Renal pelvis (tissue), 4 donors: ENCODE data around the gene HNF1A. TPM values are rescaled to one million over a fixed set of nuclear protein-coding genes. Genes with fewer than 3 reads are reported as not detected.

ENCODE experiments used
- DNase-seq: peaks from one replicate; pipeline ENCODE4 v3.0.0-alpha.2; 2013
- polyA plus RNA-seq, 3 donors: library from polyadenylated mRNA; unstranded; fragments of 120-200 nt; gene quantifications; one replicate each; pipeline ENCODE4 v1.2.1, GENCODE V29; 2013; ENCODE audit not compliant: insufficient read length in 3 of 3

HNF1A gene
- polyA plus RNA-seq, 3 donors: 20.9 to 25.7 (median 25.2) TPM

- DNase-seq: no peak
Observed at GRCh38 chr12:120984351-120984898, 6.1 kb downstream of the HNF1A start.

GRCh38 chr12:120988234-120988633 is 9.9 kb downstream of the HNF1A start:
- DNase-seq: no peak

DNA sequence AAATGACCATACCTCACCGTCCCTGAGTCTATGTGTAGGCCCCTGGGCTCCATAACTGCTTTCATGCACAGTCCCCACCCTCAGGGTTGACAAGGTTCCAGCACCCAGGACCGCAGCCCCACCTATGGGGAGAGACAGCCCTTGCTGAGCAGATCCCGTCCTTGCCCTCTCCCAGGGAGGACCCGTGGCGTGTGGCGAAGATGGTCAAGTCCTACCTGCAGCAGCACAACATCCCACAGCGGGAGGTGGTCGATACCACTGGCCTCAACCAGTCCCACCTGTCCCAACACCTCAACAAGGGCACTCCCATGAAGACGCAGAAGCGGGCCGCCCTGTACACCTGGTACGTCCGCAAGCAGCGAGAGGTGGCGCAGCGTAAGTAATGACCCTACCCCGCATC is 10.3 kb downstream of the HNF1A start:
- no peak for DNase-seq

- DNase-seq: no peak
Observed at GRCh38 chr12:120989687-120990086, 11.3 kb downstream of the HNF1A start.

GRCh38 chr12:120990487-120991055 is 12.2 kb downstream of the HNF1A start:
- DNase-seq: no peak

DNA sequence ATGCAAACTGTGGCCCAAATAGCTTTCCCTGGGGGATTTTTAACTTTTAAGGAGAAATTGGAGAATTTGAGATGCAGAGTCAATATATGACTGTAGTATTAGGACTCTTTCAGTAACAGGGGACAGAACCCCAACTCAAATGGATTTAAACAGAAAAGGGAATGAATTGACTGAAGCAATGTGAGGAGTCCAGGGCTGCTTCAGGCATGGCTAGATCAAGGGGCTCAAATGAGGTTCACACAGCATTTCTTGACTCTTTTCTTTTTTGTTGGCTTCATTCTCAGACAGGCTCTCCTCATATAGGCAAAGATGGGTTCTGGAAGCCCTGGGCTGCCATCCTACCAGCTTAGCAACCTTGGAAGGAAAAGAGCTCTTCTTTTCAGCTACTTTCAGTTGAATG is 13.6 kb downstream of the HNF1A start:
- DNase-seq: no peak

DNA sequence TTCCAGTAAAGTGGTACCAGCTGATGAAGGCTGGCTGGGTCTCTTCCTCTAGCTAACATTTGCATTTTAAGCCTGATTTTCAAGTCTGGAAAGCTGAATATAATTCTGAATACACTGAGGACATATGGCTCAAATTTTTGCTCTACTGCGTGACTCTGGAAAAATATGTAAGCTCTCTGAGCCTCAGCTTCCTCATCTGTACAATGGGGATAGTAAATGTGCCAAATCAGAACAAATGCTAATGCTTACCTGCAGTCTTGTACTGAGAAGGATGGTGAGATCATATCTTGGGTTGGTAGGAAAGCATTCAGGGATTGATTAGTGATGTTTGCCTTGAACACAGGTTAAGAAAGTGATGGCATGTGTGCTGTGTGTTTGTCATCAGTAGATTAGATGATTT is 14.6 kb downstream of the HNF1A start:
- DNase-seq: no peak

DNA sequence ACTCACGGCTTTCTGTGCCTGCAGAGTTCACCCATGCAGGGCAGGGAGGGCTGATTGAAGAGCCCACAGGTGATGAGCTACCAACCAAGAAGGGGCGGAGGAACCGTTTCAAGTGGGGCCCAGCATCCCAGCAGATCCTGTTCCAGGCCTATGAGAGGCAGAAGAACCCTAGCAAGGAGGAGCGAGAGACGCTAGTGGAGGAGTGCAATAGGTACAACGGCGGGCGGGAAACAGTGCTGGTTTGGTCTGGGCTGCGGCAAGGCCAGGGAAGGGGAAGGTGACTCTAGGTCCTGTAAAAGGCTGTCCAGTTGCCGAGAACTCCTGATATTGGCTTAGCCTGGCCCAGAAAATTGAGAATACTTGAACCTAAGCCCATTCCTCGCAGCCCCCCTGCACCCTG is 15.2 kb downstream of the HNF1A start:
- DNase-seq: no peak

DNA sequence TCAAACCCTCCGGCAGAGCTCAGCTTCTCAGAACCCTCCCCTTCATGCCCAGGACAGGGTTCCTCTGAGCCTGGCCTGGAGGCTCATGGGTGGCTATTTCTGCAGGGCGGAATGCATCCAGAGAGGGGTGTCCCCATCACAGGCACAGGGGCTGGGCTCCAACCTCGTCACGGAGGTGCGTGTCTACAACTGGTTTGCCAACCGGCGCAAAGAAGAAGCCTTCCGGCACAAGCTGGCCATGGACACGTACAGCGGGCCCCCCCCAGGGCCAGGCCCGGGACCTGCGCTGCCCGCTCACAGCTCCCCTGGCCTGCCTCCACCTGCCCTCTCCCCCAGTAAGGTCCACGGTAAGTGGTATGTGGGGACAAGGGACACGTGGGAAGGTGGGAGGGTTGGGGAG is 15.7 kb downstream of the HNF1A start:
- no peak for DNase-seq

GRCh38 chr12:120994589-120995337 is 16.4 kb downstream of the HNF1A start:
- no peak for DNase-seq

DNA sequence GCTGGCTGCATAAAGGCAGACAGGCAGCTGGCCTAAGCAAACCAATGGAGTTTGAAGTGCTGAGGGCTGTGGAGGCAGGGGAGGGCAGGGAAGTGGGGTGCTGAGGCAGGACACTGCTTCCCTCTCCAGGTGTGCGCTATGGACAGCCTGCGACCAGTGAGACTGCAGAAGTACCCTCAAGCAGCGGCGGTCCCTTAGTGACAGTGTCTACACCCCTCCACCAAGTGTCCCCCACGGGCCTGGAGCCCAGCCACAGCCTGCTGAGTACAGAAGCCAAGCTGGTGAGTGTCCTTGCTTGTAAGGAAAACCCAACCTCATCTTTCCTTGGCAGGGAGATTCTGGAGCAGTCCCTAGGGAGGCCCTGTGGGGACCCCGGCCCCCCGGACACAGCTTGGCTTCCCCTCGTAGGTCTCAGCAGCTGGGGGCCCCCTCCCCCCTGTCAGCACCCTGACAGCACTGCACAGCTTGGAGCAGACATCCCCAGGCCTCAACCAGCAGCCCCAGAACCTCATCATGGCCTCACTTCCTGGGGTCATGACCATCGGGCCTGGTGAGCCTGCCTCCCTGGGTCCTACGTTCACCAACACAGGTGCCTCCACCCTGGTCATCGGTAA is 17.9 kb downstream of the HNF1A start:
- DNase-seq: no peak

DNA sequence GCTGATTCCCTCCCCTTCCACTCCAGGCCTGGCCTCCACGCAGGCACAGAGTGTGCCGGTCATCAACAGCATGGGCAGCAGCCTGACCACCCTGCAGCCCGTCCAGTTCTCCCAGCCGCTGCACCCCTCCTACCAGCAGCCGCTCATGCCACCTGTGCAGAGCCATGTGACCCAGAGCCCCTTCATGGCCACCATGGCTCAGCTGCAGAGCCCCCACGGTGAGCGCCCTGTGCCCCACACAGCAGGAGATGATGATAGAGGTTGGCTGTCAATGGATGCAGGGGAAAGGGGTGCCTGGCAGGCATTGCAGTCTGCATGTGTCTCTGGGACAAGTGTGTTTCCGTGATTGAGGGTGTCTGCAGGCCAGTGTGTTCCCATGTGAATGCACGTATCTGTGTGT is 19.1 kb downstream of the HNF1A start:
- no peak for DNase-seq

DNA sequence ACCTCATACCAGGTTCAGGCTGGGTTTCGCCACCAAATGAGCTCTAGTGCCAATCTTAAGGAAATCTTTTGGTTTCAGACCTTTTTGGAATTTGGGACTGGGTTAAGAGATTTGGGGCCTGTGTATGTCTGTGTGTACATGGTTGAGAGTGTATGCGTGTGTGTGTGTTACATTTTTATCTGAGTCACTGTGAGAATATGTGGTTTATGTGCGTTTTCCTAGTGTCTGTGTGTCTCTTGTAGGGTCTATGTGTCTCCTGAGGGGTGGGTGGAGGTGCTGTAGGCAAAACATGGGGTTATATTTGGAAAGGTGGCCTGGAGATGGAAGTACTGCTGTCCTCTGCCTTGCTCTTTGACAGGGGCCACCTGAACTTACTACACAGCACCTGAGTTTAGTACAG is 20.1 kb downstream of the HNF1A start:
- no peak for DNase-seq

DNA sequence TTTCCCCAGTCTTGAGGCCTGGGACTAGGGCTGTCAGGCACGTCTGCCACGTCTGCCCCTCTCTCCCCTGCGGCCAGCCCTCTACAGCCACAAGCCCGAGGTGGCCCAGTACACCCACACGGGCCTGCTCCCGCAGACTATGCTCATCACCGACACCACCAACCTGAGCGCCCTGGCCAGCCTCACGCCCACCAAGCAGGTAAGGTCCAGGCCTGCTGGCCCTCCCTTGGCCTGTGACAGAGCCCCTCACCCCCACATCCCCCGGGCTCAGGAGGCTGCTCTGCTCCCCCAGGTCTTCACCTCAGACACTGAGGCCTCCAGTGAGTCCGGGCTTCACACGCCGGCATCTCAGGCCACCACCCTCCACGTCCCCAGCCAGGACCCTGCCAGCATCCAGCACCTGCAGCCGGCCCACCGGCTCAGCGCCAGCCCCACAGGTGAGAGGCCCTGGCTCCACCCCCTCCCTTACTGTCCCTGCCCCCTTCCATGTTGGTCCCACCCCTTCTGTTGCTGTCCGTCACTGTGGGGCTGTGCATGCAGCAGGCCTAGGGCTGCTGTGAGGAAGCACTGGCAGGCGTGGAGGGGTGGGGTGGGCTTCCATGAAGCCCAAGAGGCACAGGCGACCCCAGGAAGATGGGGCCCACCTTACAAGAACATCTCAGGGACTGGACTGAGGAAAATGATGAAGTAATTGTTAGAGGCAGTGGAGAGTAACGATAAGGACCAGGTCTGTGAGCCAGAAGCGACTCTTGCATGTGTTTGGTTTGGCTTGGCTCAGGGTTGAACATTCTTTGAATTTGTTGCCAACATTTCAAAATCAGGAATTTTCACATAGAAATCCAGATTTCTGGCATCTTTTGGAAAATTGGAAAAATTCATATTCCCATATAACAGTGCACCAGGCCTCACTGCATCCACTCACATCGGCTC is 21.1 kb downstream of the HNF1A start:
- no peak for DNase-seq

- DNase-seq: no peak
Observed at GRCh38 chr12:121000530-121000929, 22.2 kb downstream of the HNF1A start.

- DNase-seq: no peak
Observed at GRCh38 chr12:121001060-121001459, 22.7 kb downstream of the HNF1A start.

- DNase-seq: no peak
Observed at GRCh38 chr12:121001841-121002483, 23.6 kb downstream of the HNF1A start.

- DNase-seq: no peak
Observed at GRCh38 chr12:121003650-121004049, 25.3 kb downstream of the HNF1A start.

DNA sequence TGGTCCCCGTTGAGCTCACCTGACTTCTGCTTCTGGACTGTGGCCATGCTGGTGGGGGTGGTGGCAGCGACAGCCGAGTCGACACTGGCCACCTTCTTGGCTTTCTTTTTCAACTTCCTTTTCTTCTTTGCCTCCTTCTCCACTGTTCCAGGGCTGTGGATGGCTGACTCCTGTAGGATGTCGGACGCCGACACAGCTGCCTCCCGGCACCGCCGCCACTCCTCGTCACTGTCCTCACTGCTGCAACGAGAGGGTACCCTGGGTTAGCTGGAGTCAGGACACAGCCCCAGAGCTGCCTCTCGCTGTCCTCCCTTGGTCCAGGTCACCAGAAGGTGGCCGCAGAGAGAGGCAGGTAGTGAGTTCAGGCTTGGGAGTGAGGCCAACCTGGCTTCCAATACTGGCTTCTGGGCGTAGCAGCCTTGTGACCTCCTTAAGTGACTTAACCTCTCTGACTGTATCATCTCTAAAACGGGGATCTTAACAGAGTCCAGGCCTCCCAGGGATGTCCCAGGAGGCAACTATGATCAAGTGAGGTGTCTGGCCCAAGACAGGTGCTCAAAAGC is 26.0 kb downstream of the HNF1A start:
- no peak for DNase-seq

GRCh38 chr12:121005346-121005815 is 27.0 kb downstream of the HNF1A start:
- DNase-seq: no peak
